ENCODE measurements around the gene AGMO.

DNA sequence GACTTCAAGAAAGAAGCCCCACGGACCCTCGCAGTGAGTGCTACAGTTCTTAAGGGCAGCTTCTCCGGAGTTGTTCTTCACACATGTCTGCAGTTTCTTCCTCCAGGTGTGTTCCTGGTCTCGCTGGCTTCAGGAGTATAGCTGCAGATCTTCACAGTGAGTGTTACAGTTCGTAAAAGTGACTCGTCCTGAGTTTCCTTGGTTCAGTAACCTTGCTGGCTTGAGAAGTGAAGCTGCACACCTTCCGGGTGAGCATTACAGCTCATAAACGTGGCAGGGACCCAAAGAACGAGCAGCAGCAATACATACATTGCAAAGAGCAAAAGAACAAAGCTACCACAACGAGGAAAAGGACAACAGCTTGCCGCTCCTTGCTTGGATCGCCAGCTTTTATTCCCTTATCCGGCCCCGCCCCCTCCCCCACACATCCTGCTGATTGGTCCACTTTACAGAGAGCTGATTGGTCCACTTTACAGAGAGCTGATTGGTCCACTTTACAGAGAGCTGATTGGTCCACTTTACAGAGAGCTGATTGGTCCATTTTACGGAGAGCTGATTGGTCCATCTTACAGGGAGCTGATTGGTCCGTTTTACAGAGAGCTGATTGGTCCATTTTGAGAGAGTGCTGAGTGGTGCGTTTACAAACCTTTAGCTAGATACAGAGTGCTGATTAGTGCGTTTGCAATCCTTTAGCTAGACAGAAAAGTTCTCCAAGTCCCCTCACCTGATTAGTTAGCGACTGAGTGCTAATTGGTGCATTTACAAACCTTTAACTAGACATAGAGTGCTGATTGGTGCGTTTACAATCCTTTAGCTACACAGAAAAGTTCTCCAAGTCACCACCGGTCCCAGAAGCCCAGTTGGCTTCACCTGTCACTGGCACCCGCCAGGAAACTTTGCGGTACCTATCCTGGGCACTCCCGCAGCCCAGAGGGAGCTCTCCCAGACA lies 165.3 kb downstream of the AGMO start:
- TF ChIP-seq, protein P1, sequence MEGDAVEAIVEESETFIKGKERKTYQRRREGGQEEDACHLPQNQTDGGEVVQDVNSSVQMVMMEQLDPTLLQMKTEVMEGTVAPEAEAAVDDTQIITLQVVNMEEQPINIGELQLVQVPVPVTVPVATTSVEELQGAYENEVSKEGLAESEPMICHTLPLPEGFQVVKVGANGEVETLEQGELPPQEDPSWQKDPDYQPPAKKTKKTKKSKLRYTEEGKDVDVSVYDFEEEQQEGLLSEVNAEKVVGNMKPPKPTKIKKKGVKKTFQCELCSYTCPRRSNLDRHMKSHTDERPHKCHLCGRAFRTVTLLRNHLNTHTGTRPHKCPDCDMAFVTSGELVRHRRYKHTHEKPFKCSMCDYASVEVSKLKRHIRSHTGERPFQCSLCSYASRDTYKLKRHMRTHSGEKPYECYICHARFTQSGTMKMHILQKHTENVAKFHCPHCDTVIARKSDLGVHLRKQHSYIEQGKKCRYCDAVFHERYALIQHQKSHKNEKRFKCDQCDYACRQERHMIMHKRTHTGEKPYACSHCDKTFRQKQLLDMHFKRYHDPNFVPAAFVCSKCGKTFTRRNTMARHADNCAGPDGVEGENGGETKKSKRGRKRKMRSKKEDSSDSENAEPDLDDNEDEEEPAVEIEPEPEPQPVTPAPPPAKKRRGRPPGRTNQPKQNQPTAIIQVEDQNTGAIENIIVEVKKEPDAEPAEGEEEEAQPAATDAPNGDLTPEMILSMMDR (IDR thresholded peaks at IDR 0.05; ENCODE audit: low read depth, low read length), result no peak
- no peak for TF ChIP-seq POLR2A (IDR thresholded peaks at IDR 0.05; ENCODE audit: extremely low read depth, insufficient read length)
- no peak for TF ChIP-seq MAX (IDR thresholded peaks at IDR 0.05; ENCODE audit: low read depth, low read length)
